ENCODE results near the gene ELMOD1. TPM values are rescaled to one million over a fixed set of nuclear protein-coding genes. Genes with fewer than 3 reads are reported as not detected.

ELMOD1 gene
- total RNA-seq, 4 donors from 2014 or later = not detected

DNA sequence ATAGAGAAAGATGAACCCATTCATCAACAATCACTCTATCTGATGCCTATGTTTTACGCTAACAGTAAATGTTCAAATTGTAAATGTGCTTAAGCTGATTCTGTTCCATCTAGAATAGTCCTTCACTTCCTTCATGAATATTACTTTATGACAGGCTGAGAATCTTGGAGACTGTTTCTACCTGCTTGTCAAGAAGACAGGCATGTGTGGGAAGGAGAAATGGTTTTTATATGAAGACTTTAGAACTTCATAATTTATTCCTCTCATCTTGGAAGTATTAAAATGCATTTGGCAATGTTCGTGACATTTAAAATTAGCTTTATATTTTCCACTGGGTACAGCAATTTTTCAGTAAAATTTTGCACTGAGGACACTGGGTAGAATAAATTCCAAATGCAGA lies 41.0 kb downstream of the ELMOD1 start:
- no peak for DNase-seq
- Histone ChIP-seq H3K4me1 (no peaks in the 10 kb centered on the region), H3K27ac (no peak overlapping the region), H3K36me3 (no peaks in the 10 kb centered on the region), H3K27me3 (peaks cover 0 to 15% (median 0%) of the 10 kb centered on the region in 4 donors), H3K9me3 (no peaks in the 10 kb centered on the region), H3K4me3 (no peak overlapping the region)
- intact Hi-C loops (cut with DNase I) = no loop called here
- no peak for TF ChIP-seq POLR2A (IDR thresholded peaks at IDR 0.05)
- TF ChIP-seq, protein P1, sequence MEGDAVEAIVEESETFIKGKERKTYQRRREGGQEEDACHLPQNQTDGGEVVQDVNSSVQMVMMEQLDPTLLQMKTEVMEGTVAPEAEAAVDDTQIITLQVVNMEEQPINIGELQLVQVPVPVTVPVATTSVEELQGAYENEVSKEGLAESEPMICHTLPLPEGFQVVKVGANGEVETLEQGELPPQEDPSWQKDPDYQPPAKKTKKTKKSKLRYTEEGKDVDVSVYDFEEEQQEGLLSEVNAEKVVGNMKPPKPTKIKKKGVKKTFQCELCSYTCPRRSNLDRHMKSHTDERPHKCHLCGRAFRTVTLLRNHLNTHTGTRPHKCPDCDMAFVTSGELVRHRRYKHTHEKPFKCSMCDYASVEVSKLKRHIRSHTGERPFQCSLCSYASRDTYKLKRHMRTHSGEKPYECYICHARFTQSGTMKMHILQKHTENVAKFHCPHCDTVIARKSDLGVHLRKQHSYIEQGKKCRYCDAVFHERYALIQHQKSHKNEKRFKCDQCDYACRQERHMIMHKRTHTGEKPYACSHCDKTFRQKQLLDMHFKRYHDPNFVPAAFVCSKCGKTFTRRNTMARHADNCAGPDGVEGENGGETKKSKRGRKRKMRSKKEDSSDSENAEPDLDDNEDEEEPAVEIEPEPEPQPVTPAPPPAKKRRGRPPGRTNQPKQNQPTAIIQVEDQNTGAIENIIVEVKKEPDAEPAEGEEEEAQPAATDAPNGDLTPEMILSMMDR (IDR thresholded peaks at IDR 0.05) = no peak
- 77 to 88% methylated on average over 2 of the region's 2 CpGs for WGBS, 2 donors

DNA sequence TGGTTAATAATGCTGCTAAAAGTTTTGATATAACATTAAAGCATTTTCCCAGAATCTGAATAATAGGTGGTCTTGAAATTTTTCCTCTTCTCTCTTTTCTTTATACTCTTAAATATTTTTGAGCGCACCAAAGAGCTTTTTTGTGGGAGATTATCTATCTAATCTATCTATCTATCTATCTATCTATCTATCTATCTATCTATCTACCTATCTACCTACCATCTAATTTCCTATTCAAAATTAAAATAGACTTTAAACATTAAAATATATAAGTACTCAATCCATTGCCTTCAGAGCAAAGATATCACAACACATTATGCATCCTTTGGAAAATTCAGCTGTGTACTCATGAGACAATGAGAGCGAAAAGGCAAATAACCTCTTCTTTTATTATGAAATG lies 55.8 kb downstream of the ELMOD1 start:
- 91 to 93% methylated on average over 2 of the region's 2 CpGs for WGBS, 2 donors
- no peak for DNase-seq
- Histone ChIP-seq H3K9me3 (no peaks in the 10 kb centered on the region), H3K36me3 (no peaks in the 10 kb centered on the region), H3K4me1 (no peaks in the 10 kb centered on the region), H3K4me3 (no peak overlapping the region), H3K27me3 (peaks cover 0 to 7% (median 0%) of the 10 kb centered on the region in 4 donors), H3K27ac (no peak overlapping the region)
- TF ChIP-seq, protein P1 (IDR thresholded peaks at IDR 0.05) = no peak
- TF ChIP-seq POLR2A (IDR thresholded peaks at IDR 0.05) = no peak
- intact Hi-C loops (cut with DNase I) = no loop called here

DNA sequence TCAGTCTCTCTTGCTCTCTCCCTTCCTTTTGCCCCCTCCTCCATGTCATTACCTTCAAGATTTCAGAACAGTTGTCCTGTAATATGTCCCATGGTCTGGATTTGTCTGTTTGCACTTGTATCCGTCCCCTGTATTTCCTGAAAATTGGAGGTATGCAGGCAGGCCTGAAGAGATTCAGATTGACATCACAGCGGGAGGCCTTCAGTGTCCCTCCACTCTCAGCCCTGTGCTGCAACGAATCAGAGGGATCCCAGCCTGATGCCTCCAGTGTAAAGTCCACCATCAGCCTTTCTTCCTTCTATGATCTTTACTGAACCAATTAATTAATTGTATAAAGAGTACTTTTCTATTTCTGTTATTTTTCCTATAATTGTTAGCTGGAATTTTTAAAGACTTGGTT lies 57.3 kb downstream of the ELMOD1 start:
- H3K4me1 ChIP-seq = no peaks in the 10 kb centered on the region
- H3K27me3 ChIP-seq = peaks cover 0 to 7% (median 0%) of the 10 kb centered on the region in 4 donors
- H3K4me3 ChIP-seq = no peak overlapping the region
- H3K27ac ChIP-seq = no peak overlapping the region
- H3K9me3 ChIP-seq = no peaks in the 10 kb centered on the region
- no peak for DNase-seq
- intact Hi-C loops (cut with DNase I) = no loop called here
- H3K36me3 ChIP-seq = no peaks in the 10 kb centered on the region
- WGBS, 2 donors = 61 to 73% methylated on average over 3 of the region's 3 CpGs
- TF ChIP-seq, protein P1 (IDR thresholded peaks at IDR 0.05) = no peak
- TF ChIP-seq POLR2A (IDR thresholded peaks at IDR 0.05) = no peak

DNA sequence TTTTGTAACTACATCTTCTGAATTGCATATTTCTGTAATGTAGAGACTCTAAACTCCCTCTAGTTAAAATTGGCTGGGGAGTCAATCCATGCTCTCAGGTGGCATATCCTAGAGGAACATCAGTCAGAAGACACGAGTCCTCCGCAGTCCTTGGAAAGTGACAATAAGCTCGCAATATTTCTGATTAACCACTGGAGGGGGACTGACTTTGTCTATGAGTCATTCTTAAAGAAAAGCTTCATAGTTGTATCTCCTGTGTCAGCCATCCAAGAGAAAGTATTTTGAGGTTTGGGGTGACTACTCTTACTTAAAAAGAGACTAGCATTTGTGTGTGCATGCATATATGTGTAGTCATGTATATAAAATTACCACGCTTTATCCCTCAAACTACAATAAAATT lies 60.7 kb downstream of the ELMOD1 start:
- Histone ChIP-seq H3K27me3 (peaks cover 0 to 7% (median 0%) of the 10 kb centered on the region in 4 donors), H3K9me3 (no peaks in the 10 kb centered on the region), H3K4me3 (no peak overlapping the region), H3K27ac (no peak overlapping the region), H3K36me3 (no peaks in the 10 kb centered on the region), H3K4me1 (no peaks in the 10 kb centered on the region)
- intact Hi-C loops (cut with DNase I) = no loop called here
- 61 to 67% methylated on average over 4 of the region's 4 CpGs for WGBS, 2 donors
- TF ChIP-seq POLR2A (IDR thresholded peaks at IDR 0.05) = no peak
- TF ChIP-seq, protein P1 (IDR thresholded peaks at IDR 0.05) = no peak
- no peak for DNase-seq

DNA sequence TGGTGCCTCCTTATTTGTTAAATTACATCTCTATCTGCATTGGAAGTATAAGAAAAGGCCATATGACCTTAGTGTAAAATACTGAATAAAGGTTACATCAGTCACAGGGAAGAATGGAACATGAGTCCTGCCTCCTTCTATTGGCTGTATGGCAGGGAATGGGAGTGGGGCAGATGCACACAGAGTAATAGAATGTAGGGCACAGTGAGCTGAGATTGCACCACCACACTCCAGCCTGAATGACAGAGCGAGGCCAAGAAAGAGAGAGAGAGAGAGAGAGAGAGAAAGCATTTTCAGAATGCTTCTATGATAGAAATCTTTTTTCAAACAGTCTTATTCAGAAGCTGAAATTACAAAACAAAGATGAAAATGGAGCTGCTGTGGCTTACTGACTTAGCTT lies 62.1 kb downstream of the ELMOD1 start:
- peaks cover 0 to 7% (median 0%) of the 10 kb centered on the region in 4 donors for H3K27me3 ChIP-seq
- DNase-seq = no peak
- no peaks in the 10 kb centered on the region for H3K36me3 ChIP-seq
- TF ChIP-seq, protein P1 (IDR thresholded peaks at IDR 0.05) = no peak
- TF ChIP-seq POLR2A (IDR thresholded peaks at IDR 0.05) = no peak
- 76 to 90% methylated on average over 1 of the region's 1 CpG for WGBS, 2 donors
- no peaks in the 10 kb centered on the region for H3K4me1 ChIP-seq
- intact Hi-C loops (cut with DNase I) = no loop called here
- no peaks in the 10 kb centered on the region for H3K9me3 ChIP-seq
- H3K27ac ChIP-seq = no peak overlapping the region
- no peak overlapping the region for H3K4me3 ChIP-seq
